PC-9 (cell line): ENCODE measurements around the gene PGAP6. TPM values are rescaled to one million over a fixed set of nuclear protein-coding genes. Genes with fewer than 3 reads are reported as not detected.
"Not testable (repeated sequence)": the region's sequence is repeated elsewhere in the genome, so short reads cannot be mapped to it uniquely, and the experiment has no call there.

Experiments
- BruUV-seq: library from RNA; stranded (reverse); fragments of 400-500 nt; replicated peaks from 2 replicates; lab custom pipeline; 2021; lab: Mats Ljungman, UMichigan
- CTCF ChIA-PET: fragments of 300-600 bp; sonication (Branson Sonifier 250); formaldehyde crosslinking; loops from one replicate; lab custom pipeline; 2022; ENCODE audit warnings: antibody characterized with exemption; lab: Charles Lee
- POLR2A ChIA-PET: fragments of 300-600 bp; sonication (Branson Sonifier 250); formaldehyde crosslinking; loops from one replicate; lab custom pipeline; 2022; ENCODE audit warnings: antibody characterized with exemption; ENCODE audit not compliant: unreplicated experiment; lab: Charles Lee
- DNase-seq, 2 experiments: peaks; one replicate each; pipeline versions ENCODE4 v3.0.0 to v3.0.0-alpha.2; 2015 to 2022; ENCODE audit warnings: mixed read lengths in 1 of 2
- H2AFZ ChIP-seq: fragments of 200-600 bp; sonication (generic); 2 replicates; pipeline ENCODE4 v1.8.1; 2017; ENCODE audit warnings: antibody characterized with exemption
- H3F3A ChIP-seq: fragments of 200-600 bp; sonication (generic); 2 replicates; pipeline ENCODE4 v1.8.1; 2017; ENCODE audit warnings: antibody characterized with exemption, mild to moderate bottlenecking, low read depth; ENCODE audit not compliant: insufficient read depth
- H3K27ac ChIP-seq: fragments of 200-600 bp; sonication (generic); 2 replicates; pipeline ENCODE4 v1.6.1; 2016; ENCODE audit warnings: mixed run types
- H3K27me3 ChIP-seq: fragments of 200-600 bp; sonication (generic); 2 replicates; pipeline ENCODE4 v1.6.1; 2016; ENCODE audit warnings: low read depth, mixed run types; ENCODE audit not compliant: insufficient read depth
- H3K36me3 ChIP-seq: fragments of 200-600 bp; sonication (generic); 2 replicates; pipeline ENCODE4 v1.6.1; 2016; ENCODE audit warnings: low read depth, mixed run types
- H3K4me1 ChIP-seq: fragments of 200-600 bp; sonication (generic); replicated peaks from 2 replicates; pipeline ENCODE4 v1.6.1; 2016; ENCODE audit warnings: mixed run types; ENCODE audit not compliant: insufficient read depth
- H3K4me2 ChIP-seq: fragments of 200-600 bp; sonication (generic); 2 replicates; pipeline ENCODE4 v1.6.1; 2017; ENCODE audit warnings: mixed run types
- H3K4me3 ChIP-seq: fragments of 200-600 bp; sonication (generic); 2 replicates; pipeline ENCODE4 v1.6.1; 2016; ENCODE audit warnings: mixed run types
- H3K79me2 ChIP-seq: fragments of 200-600 bp; sonication (generic); 2 replicates; pipeline ENCODE4 v1.6.1; 2017; ENCODE audit warnings: low read depth, mixed run types
- H3K9me2 ChIP-seq: fragments of 200-600 bp; sonication (generic); 2 replicates; pipeline ENCODE4 v1.8.1; 2017; ENCODE audit warnings: mild to moderate bottlenecking; ENCODE audit not compliant: insufficient read depth
- H3K9me3 ChIP-seq: fragments of 200-600 bp; sonication (generic); 2 replicates; pipeline ENCODE4 v1.8.1; 2016; ENCODE audit warnings: low read depth; ENCODE audit not compliant: insufficient read depth
- H4K20me1 ChIP-seq: fragments of 200-600 bp; sonication (generic); 2 replicates; pipeline ENCODE4 v1.8.1; 2017; ENCODE audit not compliant: insufficient read depth
- EZH2 ChIP-seq: fragments of 200-600 bp; sonication (generic); IDR thresholded peaks from 2 replicates; pipeline ENCODE4 v1.8.0; 2017; ENCODE audit warnings: antibody characterized with exemption, low read depth
- intact Hi-C: fragments of 100-400 bp; cut with micrococcal nuclease; formaldehyde crosslinking; loops from one replicate; pipeline ENCODE4 v1.10.0; 2022; ENCODE audit not compliant: unreplicated experiment
- total RNA-seq: library from RNA; stranded (reverse); gene quantifications from 2 replicates; pipeline ENCODE4 v1.2.3, GENCODE V29; 2021
- TF ChIP-seq, protein P1 (sequence below): fragments of 200-600 bp; sonication (generic); conservative IDR thresholded peaks from 2 replicates; pipeline ENCODE4 v1.6.1; 2017; ENCODE audit warnings: mixed run types, antibody characterized with exemption, mild to moderate bottlenecking, moderate library complexity

PGAP6 gene
- total RNA-seq, 1 experiment from 2014 or later, result 45.6 TPM

DNA sequence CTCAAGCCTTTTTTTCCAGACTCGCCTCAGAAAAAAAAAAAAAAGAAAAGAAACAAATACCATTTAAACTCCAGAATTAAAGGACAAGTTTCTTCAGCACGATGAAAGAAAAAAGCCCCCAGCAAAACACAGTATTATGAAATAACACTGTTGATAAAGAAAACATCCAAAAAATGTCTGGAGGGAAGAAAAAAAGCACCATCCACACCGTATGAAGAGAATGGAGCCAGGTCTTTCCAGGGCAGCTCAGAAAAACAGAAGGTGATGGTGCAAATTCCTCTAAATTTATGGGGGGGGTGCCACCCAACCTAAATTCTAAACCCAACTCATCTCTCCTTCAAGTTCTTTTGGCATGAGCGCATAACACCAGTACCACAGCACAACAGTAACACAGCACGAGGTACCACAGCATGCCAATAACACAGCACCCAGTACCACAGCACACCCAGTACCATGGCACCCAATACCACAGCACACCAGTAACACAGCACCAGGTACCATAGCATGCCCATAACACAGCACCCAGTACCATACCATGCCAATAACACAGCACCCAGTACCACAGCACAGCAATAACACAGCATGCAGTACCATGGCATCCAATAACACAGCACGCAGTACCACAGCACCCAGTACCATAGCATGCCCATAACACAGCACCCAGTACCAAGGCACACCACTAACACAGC lies 48.2 kb downstream of the PGAP6 start:
- H3K9me2 ChIP-seq, result no peaks in the 10 kb centered on the region
- H3K27me3 ChIP-seq, result no peaks in the 10 kb centered on the region
- peaks cover 17% of the 10 kb centered on the region for H3F3A ChIP-seq
- H3K4me2 ChIP-seq, result no peak overlapping the region
- H3K27ac ChIP-seq, result no peak overlapping the region
- H3K9me3 ChIP-seq, result no peaks in the 10 kb centered on the region
- peaks cover 11% of the 10 kb centered on the region for H3K4me1 ChIP-seq
- H2AFZ ChIP-seq, result no peak overlapping the region
- H3K4me3 ChIP-seq, result no peak overlapping the region
- H3K36me3 ChIP-seq, result no peaks in the 10 kb centered on the region
- no peak for DNase-seq
- TF ChIP-seq EZH2, result no peak
- TF ChIP-seq, protein P1, sequence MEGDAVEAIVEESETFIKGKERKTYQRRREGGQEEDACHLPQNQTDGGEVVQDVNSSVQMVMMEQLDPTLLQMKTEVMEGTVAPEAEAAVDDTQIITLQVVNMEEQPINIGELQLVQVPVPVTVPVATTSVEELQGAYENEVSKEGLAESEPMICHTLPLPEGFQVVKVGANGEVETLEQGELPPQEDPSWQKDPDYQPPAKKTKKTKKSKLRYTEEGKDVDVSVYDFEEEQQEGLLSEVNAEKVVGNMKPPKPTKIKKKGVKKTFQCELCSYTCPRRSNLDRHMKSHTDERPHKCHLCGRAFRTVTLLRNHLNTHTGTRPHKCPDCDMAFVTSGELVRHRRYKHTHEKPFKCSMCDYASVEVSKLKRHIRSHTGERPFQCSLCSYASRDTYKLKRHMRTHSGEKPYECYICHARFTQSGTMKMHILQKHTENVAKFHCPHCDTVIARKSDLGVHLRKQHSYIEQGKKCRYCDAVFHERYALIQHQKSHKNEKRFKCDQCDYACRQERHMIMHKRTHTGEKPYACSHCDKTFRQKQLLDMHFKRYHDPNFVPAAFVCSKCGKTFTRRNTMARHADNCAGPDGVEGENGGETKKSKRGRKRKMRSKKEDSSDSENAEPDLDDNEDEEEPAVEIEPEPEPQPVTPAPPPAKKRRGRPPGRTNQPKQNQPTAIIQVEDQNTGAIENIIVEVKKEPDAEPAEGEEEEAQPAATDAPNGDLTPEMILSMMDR, result no peak
- H3K79me2 ChIP-seq, result peaks cover 93% of the 10 kb centered on the region
- intact Hi-C loops, result no loop called here
- POLR2A ChIA-PET, result no interaction called here
- CTCF ChIA-PET, result interaction anchor here (0.8 kb wide), 1 partner anchor 227 kb away, joined by 4 read pairs; no protein-coding TSS in a partner anchor
- no TSS peak for BruUV-seq
- peaks cover 46% of the 10 kb centered on the region for H4K20me1 ChIP-seq

DNA sequence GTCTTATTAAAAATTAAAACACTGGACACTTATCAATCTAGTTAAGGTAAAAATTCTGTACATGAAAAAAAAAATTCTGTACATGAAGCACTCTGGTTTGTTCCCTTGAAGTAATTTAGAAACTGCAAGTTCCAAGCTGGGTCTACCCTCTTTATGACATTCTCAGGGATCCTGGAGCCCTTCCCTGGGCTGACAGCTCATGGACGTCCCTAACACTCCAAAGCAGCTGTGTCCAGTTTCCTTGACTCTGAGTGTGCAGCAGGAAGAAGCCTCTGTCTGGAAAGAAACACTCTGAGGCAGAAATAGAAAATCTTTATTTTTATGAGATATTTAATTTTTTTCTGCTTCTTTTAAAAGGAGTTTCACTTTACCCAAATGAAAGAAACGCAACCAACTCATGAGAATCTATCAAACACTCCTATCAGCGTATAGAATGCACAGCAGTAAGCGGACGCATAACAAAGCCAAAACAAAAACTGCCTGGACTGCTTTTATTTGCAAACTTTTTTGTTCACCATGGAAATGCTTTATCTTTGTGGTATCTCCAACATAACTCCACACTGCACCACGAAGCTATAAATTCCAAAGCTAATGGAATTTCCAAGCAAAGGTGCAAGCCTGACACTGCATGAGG lies 50.5 kb downstream of the PGAP6 start:
- H2AFZ ChIP-seq, DNase-seq, H3K4me2 ChIP-seq, H3K27ac ChIP-seq, BruUV-seq, H3K9me3 ChIP-seq, H3K4me3 ChIP-seq, H3K27me3 ChIP-seq, H3K9me2 ChIP-seq, H3K36me3 ChIP-seq, CTCF ChIA-PET, intact Hi-C loops: not testable (repeated sequence)
- POLR2A ChIA-PET, result interaction anchor here (0.6 kb wide), 1 partner anchor 103 kb away, joined by 4 read pairs; no protein-coding TSS in a partner anchor
- Histone ChIP-seq H4K20me1 (peaks cover 52% of the 10 kb centered on the region), H3F3A (peaks cover 38% of the 10 kb centered on the region), H3K4me1 (peaks cover 28% of the 10 kb centered on the region), H3K79me2 (peaks cover 81% of the 10 kb centered on the region)

- Histone ChIP-seq H3K4me2 (no peak overlapping the region), H3K36me3 (no peaks in the 10 kb centered on the region), H3K27me3 (no peaks in the 10 kb centered on the region), H4K20me1 (peaks cover 46% of the 10 kb centered on the region), H3K4me1 (peaks cover 29% of the 10 kb centered on the region), H2AFZ (no peak overlapping the region), H3K27ac (no peak overlapping the region), H3K9me2 (no peaks in the 10 kb centered on the region), H3K4me3 (no peak overlapping the region), H3F3A (peaks cover 41% of the 10 kb centered on the region), H3K9me3 (no peaks in the 10 kb centered on the region), H3K79me2 (peaks cover 79% of the 10 kb centered on the region)
- TF ChIP-seq, protein P1, result no peak
- TF ChIP-seq EZH2, result no peak
- CTCF ChIA-PET, result no interaction called here
- POLR2A ChIA-PET, result interaction anchor here (0.6 kb wide), 1 partner anchor 224 kb away, joined by 3 read pairs; no protein-coding TSS in a partner anchor
- intact Hi-C loops, result no loop called here
- no TSS peak for BruUV-seq
- DNase-seq, result no peak
These were observed 51.0 kb downstream of the PGAP6 start for GRCh38 chr16:330741-331140.
